H1 (cell line): ENCODE measurements around the gene SECISBP2L. TPM values are rescaled to one million over a fixed set of nuclear protein-coding genes. Genes with fewer than 3 reads are reported as not detected.

Experiments
- CTCF ChIA-PET: fragments of 300-600 bp; sonication (Branson Sonifier 250); formaldehyde crosslinking; loops from one replicate; lab custom pipeline; 2021; ENCODE audit not compliant: partially characterized antibody; lab: Charles Lee
- POLR2A ChIA-PET: fragments of 300-600 bp; sonication (Branson Sonifier 250); formaldehyde crosslinking; loops from one replicate; lab custom pipeline; 2021; ENCODE audit warnings: inconsistent platforms; ENCODE audit not compliant: partially characterized antibody; lab: Charles Lee
- DNase-seq, 2 experiments: peaks; one replicate each; pipeline versions ENCODE4 v3.0.0 to v3.0.0-alpha.2; 2010 to 2022; ENCODE audit warnings: low spot score in 2 of 2, low read depth in 1 of 2, mixed read lengths in 1 of 2
- FAIRE-seq: peaks from 2 replicates; lab custom pipeline; 2011; peaks lifted over from hg19 to GRCh38; lab: Jason Lieb, UNC
- H2AFZ ChIP-seq: 2 replicates; pipeline ENCODE4 v1.8.1; 2012; ENCODE audit warnings: low read length, inconsistent platforms
- H2AK5ac ChIP-seq: 2 replicates; pipeline ENCODE4 v1.6.1; 2013; ENCODE audit warnings: low read depth, low read length
- H2BK120ac ChIP-seq: replicated peaks from 2 replicates; pipeline ENCODE3; 2013; ENCODE audit warnings: low read depth, low read length, inconsistent platforms
- H2BK12ac ChIP-seq: 2 replicates; pipeline ENCODE4 v1.6.1; 2013; ENCODE audit warnings: low read depth, low read length
- H2BK15ac ChIP-seq: 2 replicates; pipeline ENCODE4 v1.6.1; 2013; ENCODE audit warnings: low read length
- H2BK20ac ChIP-seq: 2 replicates; pipeline ENCODE4 v1.6.1; 2013; ENCODE audit warnings: low read length
- H2BK5ac ChIP-seq: 2 replicates; pipeline ENCODE4 v1.6.1; 2013; ENCODE audit warnings: low read depth, low read length
- H3K14ac ChIP-seq: 2 replicates; pipeline ENCODE4 v1.6.1; 2013; ENCODE audit warnings: inconsistent platforms; ENCODE audit not compliant: insufficient read length
- H3K18ac ChIP-seq: 2 replicates; pipeline ENCODE4 v1.6.1; 2013; ENCODE audit warnings: low read length; ENCODE audit errors: extremely low read depth
- H3K23ac ChIP-seq: 2 replicates; pipeline ENCODE4 v1.6.1; 2013; ENCODE audit warnings: inconsistent platforms; ENCODE audit not compliant: insufficient read length
- H3K23me2 ChIP-seq: 2 replicates; pipeline ENCODE4 v1.6.1; 2013; ENCODE audit warnings: low read depth, low read length
- H3K27ac ChIP-seq: 2 replicates; pipeline ENCODE4 v1.6.1; 2011; ENCODE audit warnings: low read depth, low read length, inconsistent platforms
- H3K27me3 ChIP-seq, 4 experiments: replicated peaks in 1 of 4; 1 replicate in 1 of 4; 2 replicates in 3 of 4; pipeline versions ENCODE4 v1.6.1 to v1.8.1; 2011 to 2013; ENCODE audit warnings: low read length in 3 of 4, mild to moderate bottlenecking in 3 of 4, inconsistent platforms in 2 of 4, mixed read lengths in 2 of 4, moderate library complexity in 1 of 4; ENCODE audit not compliant: control insufficient read depth in 3 of 4, insufficient read depth in 3 of 4; ENCODE audit errors: extremely low read depth in 1 of 4
- H3K36me3 ChIP-seq, 4 experiments: 2 replicates each; pipeline versions ENCODE4 v1.6.1 to v1.8.1; 2011 to 2013; ENCODE audit warnings: mild to moderate bottlenecking in 4 of 4, low read length in 3 of 4, moderate library complexity in 2 of 4, control low read depth in 1 of 4, inconsistent platforms in 1 of 4; ENCODE audit not compliant: insufficient read depth in 4 of 4, control insufficient read depth in 2 of 4
- H3K4ac ChIP-seq: replicated peaks from 2 replicates; pipeline ENCODE3; 2013; ENCODE audit warnings: low read length, low read depth, mixed read lengths, inconsistent platforms; ENCODE audit not compliant: insufficient read length
- H3K4me1 ChIP-seq, 4 experiments: replicated peaks in 1 of 4; 1 replicate in 1 of 4; 2 replicates in 3 of 4; pipeline versions ENCODE4 v1.6.1 to v1.8.1; 2011 to 2013; ENCODE audit warnings: low read length in 3 of 4, inconsistent platforms in 2 of 4, mixed read lengths in 1 of 4; ENCODE audit not compliant: insufficient read depth in 4 of 4, control insufficient read depth in 3 of 4
- H3K4me2 ChIP-seq, 2 experiments: 2 replicates each; pipeline versions ENCODE4 v1.6.1 to v1.8.1; 2011 to 2013; ENCODE audit warnings: low read depth in 2 of 2, low read length in 2 of 2, control low read depth in 1 of 2, inconsistent platforms in 1 of 2, mild to moderate bottlenecking in 1 of 2; ENCODE audit not compliant: insufficient read depth in 1 of 2
- H3K4me3 ChIP-seq, 4 experiments: fragments of 200-600, 300-600 bp in 1 of 4; sonication (generic), shearing (Covaris generic), sonication (Bioruptor Twin) in 1 of 4; 2 replicates each; pipeline versions ENCODE4 v1.5.1 to v1.8.1; 2011 to 2016; ENCODE audit warnings: low read length in 4 of 4, low read depth in 3 of 4, control low read depth in 2 of 4, inconsistent platforms in 2 of 4, mild to moderate bottlenecking in 2 of 4, mixed read lengths in 1 of 4, moderate library complexity in 1 of 4; ENCODE audit not compliant: insufficient read depth in 2 of 4; ENCODE audit errors: extremely low read depth in 1 of 4
- H3K56ac ChIP-seq: replicated peaks from 2 replicates; pipeline ENCODE3; 2013; ENCODE audit warnings: low read depth, mild to moderate bottlenecking, mixed read lengths, low read length, inconsistent platforms; ENCODE audit not compliant: insufficient read length
- H3K79me1 ChIP-seq: 2 replicates; pipeline ENCODE4 v1.6.1; 2013; ENCODE audit warnings: low read depth, low read length, control low read depth
- H3K79me2 ChIP-seq, 2 experiments: 2 replicates each; pipeline versions ENCODE4 v1.6.1 to v1.8.1; 2012 to 2013; ENCODE audit warnings: low read length in 2 of 2, mild to moderate bottlenecking in 2 of 2, inconsistent platforms in 1 of 2; ENCODE audit not compliant: insufficient read depth in 2 of 2, control insufficient read depth in 1 of 2
- H3K9ac ChIP-seq, 4 experiments: replicated peaks in 1 of 4; 1 replicate in 1 of 4; 2 replicates in 3 of 4; pipeline versions ENCODE4 v1.6.1 to v1.8.1; 2011 to 2013; ENCODE audit warnings: low read depth in 3 of 4, low read length in 3 of 4, control low read depth in 2 of 4, mild to moderate bottlenecking in 2 of 4, moderate library complexity in 2 of 4, inconsistent platforms in 1 of 4; ENCODE audit errors: extremely low read depth in 1 of 4
- H3K9me3 ChIP-seq, 2 experiments: 2 replicates each; pipeline versions ENCODE4 v1.6.1 to v1.8.1; 2012 to 2013; ENCODE audit warnings: mild to moderate bottlenecking in 2 of 2, moderate library complexity in 2 of 2, control low read depth in 1 of 2, inconsistent platforms in 1 of 2, low read depth in 1 of 2, low read length in 1 of 2, mixed read lengths in 1 of 2; ENCODE audit not compliant: insufficient read depth in 2 of 2
- H4K20me1 ChIP-seq, 2 experiments: replicated peaks in 1 of 2; 2 replicates each; pipeline versions ENCODE3 to v1.8.1; 2011 to 2013; ENCODE audit warnings: inconsistent platforms in 2 of 2, low read length in 2 of 2, mild to moderate bottlenecking in 1 of 2; ENCODE audit not compliant: insufficient read depth in 2 of 2, control insufficient read depth in 1 of 2
- H4K5ac ChIP-seq: 2 replicates; pipeline ENCODE4 v1.6.1; 2013; ENCODE audit warnings: low read length, low read depth, mixed read lengths, inconsistent platforms; ENCODE audit not compliant: insufficient read length
- H4K8ac ChIP-seq: 2 replicates; pipeline ENCODE4 v1.8.0; 2013; ENCODE audit warnings: mild to moderate bottlenecking, moderate library complexity, low read length, inconsistent platforms; ENCODE audit not compliant: insufficient read depth; ENCODE audit errors: extremely low read depth
- H4K91ac ChIP-seq: replicated peaks from 2 replicates; pipeline ENCODE3; 2013; ENCODE audit warnings: low read length, mixed read lengths, inconsistent platforms; ENCODE audit not compliant: insufficient read length
- ASH2L ChIP-seq: fragments of 200-600, 300-600 bp; sonication (generic); IDR thresholded peaks from one replicate; pipeline ENCODE4 v1.7.1; 2017; ENCODE audit warnings: low read length
- ATF3 ChIP-seq: IDR thresholded peaks from 2 replicates; pipeline ENCODE4 v1.6.1; 2011; ENCODE audit warnings: low read depth, mild to moderate bottlenecking, low read length; ENCODE audit not compliant: insufficient read depth
- CHD2 ChIP-seq: IDR thresholded peaks from 2 replicates; pipeline ENCODE4 v1.6.1; 2012; ENCODE audit warnings: low read length, improper control_type of control experiment
- CTCF ChIP-seq, 3 experiments: IDR thresholded peaks; 1 replicate in 2 of 3; 2 replicates in 1 of 3; pipeline versions ENCODE4 v1.5.1 to v1.6.1; 2011; ENCODE audit warnings: low read length in 3 of 3, mild to moderate bottlenecking in 3 of 3, inconsistent platforms in 2 of 3, low read depth in 1 of 3, moderate library complexity in 1 of 3; ENCODE audit not compliant: insufficient read depth in 1 of 3; ENCODE audit errors: control extremely low read depth in 1 of 3
- RBBP5 ChIP-seq: IDR thresholded peaks from 2 replicates; pipeline ENCODE4 v1.7.1; 2012; ENCODE audit warnings: low read depth, mild to moderate bottlenecking, inconsistent platforms, low read length, moderate library complexity, borderline replicate concordance
- RFX5 ChIP-seq: IDR thresholded peaks from 2 replicates; pipeline ENCODE4 v1.6.1; 2011; ENCODE audit warnings: low read depth, low read length, improper control_type of control experiment, borderline replicate concordance
- RNF2 ChIP-seq: fragments of 200-900, 300-1000 bp; sonication (generic); IDR thresholded peaks from 2 replicates; pipeline ENCODE4 v1.7.1; 2016; ENCODE audit warnings: borderline replicate concordance, low read depth, mild to moderate bottlenecking, antibody characterized with exemption, low read length; ENCODE audit not compliant: poor library complexity, severe bottlenecking; ENCODE audit errors: missing control alignments
- SUZ12 ChIP-seq: fragments of 200-600 bp; sonication (generic); IDR thresholded peaks from 2 replicates; pipeline ENCODE4 v1.6.1; 2012; ENCODE audit warnings: mild to moderate bottlenecking, inconsistent platforms, low read length, moderate library complexity, mixed read lengths
- TCF12 ChIP-seq: IDR thresholded peaks from 2 replicates; pipeline ENCODE4 v1.6.1; 2011; ENCODE audit warnings: low read depth, mild to moderate bottlenecking, low read length
- WGBS, 2 experiments: shearing (Covaris generic) in 1 of 2; methylation state at CpG; one replicate each; pipeline versions ENCODE4 v1.1.6 to v1.1.7; 2013 to 2015; ENCODE audit warnings: low lambda C conversion rate in 2 of 2, mixed read lengths in 2 of 2, inconsistent platforms in 1 of 2, low coverage in 1 of 2, missing lambda C conversion rate in 1 of 2; ENCODE audit not compliant: insufficient replicate concordance in 2 of 2, insufficient coverage in 1 of 2, insufficient read length in 1 of 2; ENCODE audit errors: extremely low coverage in 1 of 2, missing lambda C conversion rate in 1 of 2; 5-methylcytosine and 5-hydroxymethylcytosine counted together
- polyA plus RNA-seq, 7 experiments: library from polyadenylated mRNA; depleted of rRNA in 3 of 7; stranded (reverse) in 5 of 7; unstranded in 2 of 7; fragments of >200 nt in 5 of 7; fragments of 200-250 nt in 2 of 7; gene quantifications; 1 replicate in 5 of 7; 2 replicates in 1 of 7; 4 replicates in 1 of 7; pipeline versions ENCODE4 v1.2.1 to v1.2.3, GENCODE V29; 2011 to 2013; ENCODE audit warnings: missing spikeins in 2 of 7, mixed read lengths in 2 of 7
- total RNA-seq: library from RNA; stranded (reverse); fragmentation: NEBNext Ultra II Directional; extraction: Animal tissue kit (Norgen Biotek cat#: 25700); gene quantifications from 2 replicates; pipeline ENCODE4 v1.2.1, GENCODE V29; 2021

Gene SECISBP2L
- total and polyA plus RNA-seq, 2 of the 8 experiments (the other 6 are each of a cell fraction or from before 2014, with no cell fraction given) = 7.6 to 22.8 TPM

- H3K79me2 ChIP-seq = no peaks in the 10 kb centered on the region
- no peak for TF ChIP-seq RFX5
- no peak for TF ChIP-seq CTCF (IDR thresholded peaks at IDR 0.05; ENCODE audit: control extremely low read depth in 1 of 3, insufficient read depth in 1 of 3, low read depth in 1 of 3, low read length in 3 of 3)
- TF ChIP-seq ASH2L = no peak
- TF ChIP-seq RNF2 = no peak
- no peak for TF ChIP-seq CHD2
- TF ChIP-seq ATF3 = no peak
- no peak for TF ChIP-seq RBBP5
- TF ChIP-seq TCF12 = no peak
- TF ChIP-seq SUZ12 = no peak
These were observed 39.6 kb upstream of the SECISBP2L start for GRCh38 chr15:49085696-49086459.

More at GRCh38 chr15:49085696-49086459, 39.6 kb upstream of the SECISBP2L start:
- 85% methylated on average over 5 of the region's 5 CpGs; no CpG with 5 or more reads in 1 of the 2 experiments for WGBS, 2 experiments
- no peaks in the 10 kb centered on the region for H4K20me1 ChIP-seq
- no peak for DNase-seq
- no peak overlapping the region for H3K4me2 ChIP-seq
- H2AFZ ChIP-seq = no peak overlapping the region
- no peak overlapping the region for H2BK15ac ChIP-seq
- no peaks in the 10 kb centered on the region for H3K27me3 ChIP-seq
- no peak for FAIRE-seq
- no peaks in the 10 kb centered on the region for H3K23me2 ChIP-seq
- H3K56ac ChIP-seq = no peak overlapping the region
- no peak overlapping the region for H3K23ac ChIP-seq
- H4K8ac ChIP-seq = no peak overlapping the region
- H2BK5ac ChIP-seq = no peak overlapping the region
- H3K36me3 ChIP-seq = no peaks in the 10 kb centered on the region
- ChIA-PET POLR2A (interaction anchor here (1.1 kb wide), 1 partner anchor 9 kb away, joined by 4 read pairs; no protein-coding TSS in a partner anchor), CTCF (no interaction called here)
- no peak overlapping the region for H4K5ac ChIP-seq
- no peak overlapping the region for H4K91ac ChIP-seq
- H3K4me1 ChIP-seq = no peaks in the 10 kb centered on the region
- H2BK12ac ChIP-seq = no peak overlapping the region
- H2BK20ac ChIP-seq = no peak overlapping the region
- H2BK120ac ChIP-seq = no peak overlapping the region
- no peak overlapping the region for H3K27ac ChIP-seq
- H3K14ac ChIP-seq = no peak overlapping the region
- H3K9ac ChIP-seq = no peak overlapping the region
- no peak overlapping the region for H2AK5ac ChIP-seq
- H3K4ac ChIP-seq = no peak overlapping the region
- no peak overlapping the region for H3K4me3 ChIP-seq
- H3K79me1 ChIP-seq = no peaks in the 10 kb centered on the region
- H3K9me3 ChIP-seq = no peaks in the 10 kb centered on the region
- H3K18ac ChIP-seq = no peak overlapping the region
